AG09319 (cell line): ENCODE data around the gene MAP4.

Experiments
- DNase-seq: peaks from one replicate; pipeline ENCODE4 v3.0.0-alpha.2; 2010; ENCODE audit warnings: low read depth; ENCODE audit errors: extremely low read depth
- TF ChIP-seq, protein P1 (sequence below): IDR thresholded peaks from 2 replicates; pipeline ENCODE4 v1.5.1; 2011; ENCODE audit warnings: low read depth, mild to moderate bottlenecking, inconsistent platforms, low read length, moderate library complexity

The MAP4 gene

DNA sequence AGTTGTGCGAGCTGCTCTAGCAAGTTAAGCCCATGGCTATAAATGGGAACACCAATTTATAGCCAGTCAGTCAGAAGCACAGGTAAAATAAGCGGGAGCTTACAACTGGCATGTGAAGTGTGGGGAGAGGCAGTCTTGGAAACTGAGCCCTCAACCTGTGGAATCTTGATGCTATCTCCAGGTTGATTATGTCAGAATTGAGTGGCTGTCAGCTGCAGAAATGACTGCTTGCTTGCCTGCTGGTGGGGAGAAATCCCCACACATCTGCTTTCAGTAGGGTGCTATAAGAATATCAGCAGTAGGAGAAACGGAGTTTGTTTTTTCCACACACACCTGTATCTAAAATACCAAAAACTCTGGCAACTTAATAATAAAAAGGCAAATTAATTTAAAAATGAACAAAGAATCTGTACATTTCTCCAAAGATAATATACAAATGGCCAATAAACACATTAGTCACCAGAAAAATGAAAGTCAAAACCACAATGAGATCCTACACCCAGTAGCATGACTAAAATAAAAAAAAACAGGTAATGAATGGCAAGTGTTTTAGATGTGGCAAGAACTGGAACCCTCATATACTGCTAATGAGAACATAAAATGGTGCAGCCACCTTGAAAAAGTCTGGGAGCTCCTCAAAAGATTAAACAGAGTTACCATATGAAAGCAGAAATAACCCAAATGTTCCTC is 26.0 kb upstream of the MAP4 start:
- no peak for DNase-seq
- TF ChIP-seq, protein P1, sequence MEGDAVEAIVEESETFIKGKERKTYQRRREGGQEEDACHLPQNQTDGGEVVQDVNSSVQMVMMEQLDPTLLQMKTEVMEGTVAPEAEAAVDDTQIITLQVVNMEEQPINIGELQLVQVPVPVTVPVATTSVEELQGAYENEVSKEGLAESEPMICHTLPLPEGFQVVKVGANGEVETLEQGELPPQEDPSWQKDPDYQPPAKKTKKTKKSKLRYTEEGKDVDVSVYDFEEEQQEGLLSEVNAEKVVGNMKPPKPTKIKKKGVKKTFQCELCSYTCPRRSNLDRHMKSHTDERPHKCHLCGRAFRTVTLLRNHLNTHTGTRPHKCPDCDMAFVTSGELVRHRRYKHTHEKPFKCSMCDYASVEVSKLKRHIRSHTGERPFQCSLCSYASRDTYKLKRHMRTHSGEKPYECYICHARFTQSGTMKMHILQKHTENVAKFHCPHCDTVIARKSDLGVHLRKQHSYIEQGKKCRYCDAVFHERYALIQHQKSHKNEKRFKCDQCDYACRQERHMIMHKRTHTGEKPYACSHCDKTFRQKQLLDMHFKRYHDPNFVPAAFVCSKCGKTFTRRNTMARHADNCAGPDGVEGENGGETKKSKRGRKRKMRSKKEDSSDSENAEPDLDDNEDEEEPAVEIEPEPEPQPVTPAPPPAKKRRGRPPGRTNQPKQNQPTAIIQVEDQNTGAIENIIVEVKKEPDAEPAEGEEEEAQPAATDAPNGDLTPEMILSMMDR: no peak

DNA sequence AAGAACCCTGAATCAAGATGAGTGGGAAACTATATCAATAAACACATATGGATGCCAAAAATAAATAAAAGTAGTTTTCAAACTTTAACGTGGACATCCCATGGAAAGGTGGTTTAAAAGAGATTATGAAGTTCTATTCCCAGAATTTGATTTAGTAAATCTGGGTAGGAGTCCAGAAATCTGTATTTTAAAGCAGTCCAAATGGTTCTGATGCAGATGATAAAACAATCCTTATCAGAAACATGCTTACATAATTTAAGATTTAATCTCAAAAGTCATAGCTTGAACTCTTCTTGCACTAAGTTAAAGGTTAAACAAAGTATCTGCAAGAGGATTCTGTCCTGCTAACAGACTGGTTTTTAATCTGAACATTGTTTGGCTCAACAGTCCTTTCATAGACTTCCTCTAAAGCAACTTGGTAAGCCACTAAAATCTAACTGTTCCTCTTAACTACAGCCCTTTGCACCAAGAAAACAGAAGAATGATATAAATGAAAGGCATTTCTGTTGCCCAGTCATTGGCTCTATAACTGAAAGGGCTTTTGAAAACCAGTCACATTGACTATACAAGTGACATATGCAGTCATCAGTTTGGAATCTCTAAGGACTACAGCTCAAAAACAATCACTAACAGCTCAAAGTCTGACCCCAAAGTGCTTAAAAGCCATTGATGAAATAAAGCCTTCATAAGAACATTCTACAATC is 23.4 kb upstream of the MAP4 start:
- TF ChIP-seq, protein P1: no peak
- DNase-seq: no peak

DNA sequence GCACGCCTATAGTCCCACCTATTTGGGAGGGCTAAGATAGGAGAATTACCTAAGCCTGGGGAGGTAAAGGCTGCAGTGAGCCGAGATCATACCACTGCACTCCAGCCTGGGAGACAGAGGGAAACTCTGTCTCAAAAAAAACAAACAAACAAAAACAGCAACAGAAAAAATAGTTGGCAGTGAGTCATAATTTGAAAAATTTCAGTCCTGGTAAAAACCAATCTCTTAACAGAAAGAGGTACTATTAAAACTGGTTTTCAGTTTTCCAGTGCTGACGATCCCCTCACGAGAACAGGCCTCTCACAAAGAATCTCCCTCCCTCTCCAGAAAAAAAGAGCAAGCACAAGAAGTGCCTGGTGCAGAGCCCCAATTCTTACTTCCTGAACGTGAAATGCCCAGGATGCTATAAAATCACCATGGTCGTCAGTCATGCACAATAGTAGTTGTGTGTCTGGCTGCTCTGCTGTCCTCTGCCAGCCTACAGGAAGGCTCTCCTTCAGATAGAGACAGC is 22.8 kb upstream of the MAP4 start:
- no peak for DNase-seq
- TF ChIP-seq, protein P1: no peak

DNA sequence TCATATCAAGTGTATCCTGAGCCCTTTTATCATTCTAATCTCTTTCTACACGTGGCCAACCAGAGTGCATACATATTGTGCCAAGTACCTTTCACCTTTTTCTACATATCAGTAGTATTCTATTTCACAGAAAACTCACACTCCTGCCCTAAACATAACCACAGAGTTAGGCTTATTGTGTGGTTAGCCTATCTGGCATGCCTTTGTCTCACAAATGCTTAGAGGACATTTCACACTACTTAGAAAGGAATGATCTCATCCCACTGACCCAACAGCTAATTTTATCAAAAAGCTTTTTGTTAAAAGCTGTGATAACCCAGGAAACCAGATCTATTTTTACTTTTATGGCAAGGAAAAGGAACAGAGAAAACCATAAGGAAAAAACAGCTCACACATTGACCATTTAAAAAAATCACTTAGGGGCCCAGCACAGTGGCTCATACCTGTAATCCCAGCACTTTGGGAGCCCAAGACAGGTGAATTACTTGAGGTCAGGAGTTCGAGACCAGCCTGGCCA is 17.8 kb upstream of the MAP4 start:
- DNase-seq: no peak
- TF ChIP-seq, protein P1: no peak

DNA sequence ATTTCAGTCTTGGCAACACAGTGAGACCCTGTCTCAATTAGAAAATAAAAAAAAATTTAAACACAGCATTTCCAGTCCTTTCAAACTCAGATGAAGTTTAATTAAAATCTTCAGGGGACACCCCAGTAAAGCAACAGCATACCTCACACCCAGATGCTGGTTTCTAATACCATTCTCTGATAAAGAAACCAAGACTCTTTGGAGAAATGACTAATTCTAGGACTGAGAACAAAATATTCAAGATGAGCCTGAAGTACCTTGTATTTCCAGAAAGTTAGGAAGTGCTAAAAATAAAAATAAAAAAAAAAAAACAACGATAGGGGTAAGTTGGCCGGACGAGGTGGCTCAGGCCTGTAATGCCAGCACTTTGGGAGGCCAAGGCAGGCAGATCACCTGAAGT is 14.0 kb upstream of the MAP4 start:
- no peak for DNase-seq
- TF ChIP-seq, protein P1: no peak

DNA sequence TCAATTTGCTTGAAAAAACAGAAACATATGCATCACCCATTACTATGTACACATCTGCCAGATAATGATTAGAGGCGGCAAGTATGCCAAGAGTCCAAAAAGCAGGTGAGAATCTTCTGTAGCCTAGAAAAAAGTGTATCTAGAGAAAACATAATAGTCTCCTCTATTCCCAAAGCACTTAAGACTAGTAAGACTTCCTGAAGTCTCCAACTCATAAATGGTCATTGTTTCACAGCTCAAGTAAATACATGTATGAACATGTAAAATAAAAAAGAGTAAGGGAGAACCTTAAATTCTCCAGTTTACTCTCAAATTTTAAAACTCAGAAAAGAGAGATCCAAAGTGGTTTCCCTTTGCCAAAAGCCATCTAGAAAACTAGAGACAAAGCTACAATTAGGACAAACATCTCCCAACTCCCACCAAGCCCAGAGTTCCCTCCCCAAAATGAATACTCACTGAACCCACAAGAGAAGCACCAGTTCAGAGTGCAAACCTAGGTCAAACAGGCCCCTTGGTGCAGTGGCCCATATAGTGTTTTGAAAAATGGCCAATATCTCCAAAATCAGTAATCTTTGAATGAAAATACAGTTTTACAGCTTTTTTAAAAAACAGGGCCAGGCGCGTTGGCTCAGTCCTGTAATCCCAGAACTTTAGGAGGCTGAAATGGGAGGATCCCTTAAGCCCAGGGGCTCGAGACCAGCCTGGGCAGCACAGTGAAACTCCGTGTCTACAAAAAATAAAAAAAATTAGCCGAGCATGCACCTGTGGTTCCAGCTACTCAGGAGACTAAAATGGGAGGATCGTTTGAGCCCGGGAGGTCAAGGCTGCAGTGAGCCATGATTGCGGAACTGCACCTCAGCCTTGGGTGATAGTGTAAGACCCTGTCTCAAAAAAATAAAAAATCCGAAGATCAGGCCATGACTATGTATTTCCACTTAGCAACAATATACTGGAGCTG is 11.0 kb upstream of the MAP4 start:
- DNase-seq: no peak
- TF ChIP-seq, protein P1: no peak
